ENCODE measurements around the gene HPX. TPM values are rescaled to one million over a fixed set of nuclear protein-coding genes. Genes with fewer than 3 reads are reported as not detected.

Gene HPX
- total RNA-seq, 1 donor from 2014 or later = 6.1 TPM

DNA sequence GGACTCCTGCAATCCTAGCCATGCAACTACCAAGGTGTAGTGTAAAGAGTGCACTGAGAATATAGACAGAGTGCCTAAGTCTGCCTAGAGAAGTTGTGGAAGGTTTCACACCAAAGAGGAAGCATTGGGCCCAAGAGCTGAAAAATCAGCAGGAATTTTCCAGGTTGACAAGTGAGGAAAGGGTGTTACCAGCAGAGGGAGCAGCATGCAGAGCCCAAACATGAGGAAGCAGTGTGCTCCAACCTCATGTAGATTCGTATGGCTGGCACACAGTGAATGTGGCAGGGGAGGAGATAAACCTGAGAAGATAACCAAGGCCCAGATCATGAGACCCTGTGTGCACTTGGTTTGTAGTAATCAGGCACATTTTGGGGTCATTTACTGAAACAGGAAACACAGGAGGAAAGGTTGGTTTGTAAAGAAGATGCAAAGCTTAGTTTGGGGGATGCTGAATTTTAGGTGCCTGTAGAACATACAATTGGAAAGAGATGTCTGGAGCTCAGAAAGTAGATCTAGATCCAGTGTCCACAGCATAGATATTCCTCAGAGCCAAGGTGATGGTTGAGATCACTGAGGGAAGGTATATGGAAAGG lies 1.7 kb downstream of the HPX start:
- no peaks in the 10 kb centered on the region for H3K9me3 Mint-ChIP-seq (ENCODE audit: low read depth)
- no peak overlapping the region for H3K27ac Mint-ChIP-seq
- no peak overlapping the region for H3K4me3 Mint-ChIP-seq (ENCODE audit: low read depth)
- H3K27me3 Mint-ChIP-seq = peaks cover 7% of the 10 kb centered on the region
- H3K36me3 Mint-ChIP-seq (ENCODE audit: insufficient read depth) = no peaks in the 10 kb centered on the region
- TF ChIP-seq, protein P1, sequence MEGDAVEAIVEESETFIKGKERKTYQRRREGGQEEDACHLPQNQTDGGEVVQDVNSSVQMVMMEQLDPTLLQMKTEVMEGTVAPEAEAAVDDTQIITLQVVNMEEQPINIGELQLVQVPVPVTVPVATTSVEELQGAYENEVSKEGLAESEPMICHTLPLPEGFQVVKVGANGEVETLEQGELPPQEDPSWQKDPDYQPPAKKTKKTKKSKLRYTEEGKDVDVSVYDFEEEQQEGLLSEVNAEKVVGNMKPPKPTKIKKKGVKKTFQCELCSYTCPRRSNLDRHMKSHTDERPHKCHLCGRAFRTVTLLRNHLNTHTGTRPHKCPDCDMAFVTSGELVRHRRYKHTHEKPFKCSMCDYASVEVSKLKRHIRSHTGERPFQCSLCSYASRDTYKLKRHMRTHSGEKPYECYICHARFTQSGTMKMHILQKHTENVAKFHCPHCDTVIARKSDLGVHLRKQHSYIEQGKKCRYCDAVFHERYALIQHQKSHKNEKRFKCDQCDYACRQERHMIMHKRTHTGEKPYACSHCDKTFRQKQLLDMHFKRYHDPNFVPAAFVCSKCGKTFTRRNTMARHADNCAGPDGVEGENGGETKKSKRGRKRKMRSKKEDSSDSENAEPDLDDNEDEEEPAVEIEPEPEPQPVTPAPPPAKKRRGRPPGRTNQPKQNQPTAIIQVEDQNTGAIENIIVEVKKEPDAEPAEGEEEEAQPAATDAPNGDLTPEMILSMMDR (IDR thresholded peaks at IDR 0.05; ENCODE audit: unreplicated experiment) = peak; percentile 74
- H3K4me1 Mint-ChIP-seq (ENCODE audit: low read depth) = peaks cover 6% of the 10 kb centered on the region
- peak; percentile 26 for DNase-seq (ENCODE audit: low spot score, unreplicated experiment)

DNA sequence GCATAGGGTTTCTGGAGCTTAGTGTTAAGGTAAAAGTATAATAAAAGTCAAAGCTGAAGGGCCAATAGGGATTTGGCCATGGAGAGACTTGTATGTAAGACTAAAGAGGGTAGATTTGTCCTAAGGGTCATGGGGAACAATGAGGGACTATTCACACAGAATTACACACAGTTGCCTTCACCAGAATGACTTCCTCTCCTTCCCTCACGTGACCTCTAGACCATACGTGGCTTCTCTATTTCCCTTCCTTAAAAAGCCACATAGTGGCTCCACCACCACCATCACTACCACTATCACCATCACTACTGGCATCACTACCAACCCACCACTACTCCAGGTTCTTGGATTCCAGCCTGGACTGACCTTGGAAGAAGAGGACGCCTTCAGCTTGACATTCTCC lies 2.8 kb downstream of the HPX start:
- TF ChIP-seq, protein P1 (IDR thresholded peaks at IDR 0.05; ENCODE audit: unreplicated experiment) = no peak

DNA sequence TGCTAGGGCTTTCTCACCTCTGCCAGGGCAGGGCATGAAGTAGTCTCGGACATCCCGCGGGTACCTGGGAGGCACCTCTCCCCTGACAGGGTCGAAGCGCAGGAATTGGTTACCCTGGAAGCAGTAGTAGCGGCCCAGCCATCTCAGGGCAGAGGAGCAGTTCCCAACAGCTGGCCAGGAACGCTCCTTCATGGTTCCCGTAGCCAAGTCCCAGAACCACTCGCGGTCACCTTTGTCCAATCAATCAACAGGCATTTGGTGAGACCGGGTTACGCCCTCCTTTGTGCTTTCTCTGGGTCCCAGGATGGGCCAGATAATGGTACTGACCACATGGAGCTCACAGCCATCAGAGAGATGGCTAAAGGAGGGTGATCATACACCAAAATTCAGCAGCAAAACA lies 3.4 kb downstream of the HPX start:
- Mint-ChIP-seq H3K4me1 (ENCODE audit: low read depth) (peaks cover 10% of the 10 kb centered on the region), H3K27ac (no peak overlapping the region), H3K4me3 (ENCODE audit: low read depth) (no peak overlapping the region), H3K36me3 (ENCODE audit: insufficient read depth) (no peaks in the 10 kb centered on the region), H3K9me3 (ENCODE audit: low read depth) (no peaks in the 10 kb centered on the region), H3K27me3 (peaks cover 22% of the 10 kb centered on the region)
- TF ChIP-seq, protein P1 (IDR thresholded peaks at IDR 0.05; ENCODE audit: unreplicated experiment) = no peak
- no peak for DNase-seq (ENCODE audit: low spot score, unreplicated experiment)

More for the DNA sequence above, 2.8 kb downstream of the HPX start:
- H3K36me3 Mint-ChIP-seq (ENCODE audit: insufficient read depth) = no peaks in the 10 kb centered on the region
- peaks cover 10% of the 10 kb centered on the region for H3K4me1 Mint-ChIP-seq (ENCODE audit: low read depth)
- H3K4me3 Mint-ChIP-seq (ENCODE audit: low read depth) = no peak overlapping the region
- H3K9me3 Mint-ChIP-seq (ENCODE audit: low read depth) = no peaks in the 10 kb centered on the region
- no peak for DNase-seq (ENCODE audit: low spot score, unreplicated experiment)
- H3K27ac Mint-ChIP-seq = no peak overlapping the region
- H3K27me3 Mint-ChIP-seq = peaks cover 16% of the 10 kb centered on the region

DNA sequence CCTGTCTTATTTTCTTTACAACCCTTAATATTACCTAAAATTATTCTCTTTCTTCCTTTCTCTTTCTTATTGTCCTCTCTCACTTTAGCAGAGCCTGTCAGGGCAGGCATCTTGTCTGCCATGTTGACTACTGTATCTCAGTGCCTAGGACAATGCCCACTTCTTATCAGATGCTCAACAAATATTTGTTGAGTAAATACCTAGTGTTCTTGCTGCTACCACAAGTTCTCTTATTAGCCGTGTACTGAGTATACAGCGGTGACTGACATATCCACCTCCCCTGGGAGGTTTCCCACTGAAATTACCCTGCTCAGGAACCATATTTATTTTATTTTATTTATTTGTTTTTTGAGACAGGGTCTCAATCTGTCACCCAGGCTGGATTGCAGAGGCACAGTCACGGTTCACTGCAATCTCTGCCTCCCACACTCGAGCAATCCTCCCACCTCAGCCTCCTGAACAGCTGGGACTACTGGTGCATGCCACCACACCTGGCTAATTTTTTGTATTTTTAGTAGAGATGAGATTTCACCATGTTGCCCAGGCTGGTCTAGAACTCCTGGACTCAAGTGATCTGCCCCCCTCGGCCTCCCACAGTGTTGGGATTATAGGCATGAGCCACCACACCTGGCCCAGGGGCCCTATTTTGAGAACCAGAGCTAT lies 6.7 kb downstream of the HPX start:
- Mint-ChIP-seq H3K27me3 (peaks cover 45% of the 10 kb centered on the region), H3K36me3 (ENCODE audit: insufficient read depth) (no peaks in the 10 kb centered on the region), H3K4me3 (ENCODE audit: low read depth) (no peak overlapping the region), H3K27ac (peak overlapping the region; percentile 56), H3K9me3 (ENCODE audit: low read depth) (no peaks in the 10 kb centered on the region), H3K4me1 (ENCODE audit: low read depth) (peaks cover 5% of the 10 kb centered on the region)
- DNase-seq (ENCODE audit: low spot score, unreplicated experiment) = no peak
- TF ChIP-seq, protein P1 (IDR thresholded peaks at IDR 0.05; ENCODE audit: unreplicated experiment) = no peak

DNA sequence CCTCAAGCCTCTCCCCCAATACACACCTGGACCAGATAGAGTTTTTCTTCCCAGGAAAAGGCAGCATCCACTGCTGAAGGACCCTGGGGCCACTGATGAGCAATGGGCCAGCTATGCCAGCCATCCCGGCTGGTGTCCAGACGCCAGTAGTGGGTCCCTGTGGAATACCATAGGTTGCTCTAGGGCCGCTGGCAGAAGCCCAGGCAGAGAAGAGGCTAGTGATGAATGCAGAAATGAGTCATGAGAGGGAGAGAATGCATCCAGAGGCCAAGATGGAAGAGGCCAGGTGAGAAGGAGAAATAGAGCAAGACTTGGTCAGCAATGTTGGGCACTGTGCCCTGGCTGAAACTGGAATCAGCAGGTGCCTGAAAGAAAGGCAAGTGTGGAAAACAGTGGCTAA lies 8.9 kb downstream of the HPX start:
- no peaks in the 10 kb centered on the region for H3K36me3 Mint-ChIP-seq (ENCODE audit: insufficient read depth)
- H3K4me3 Mint-ChIP-seq (ENCODE audit: low read depth) = no peak overlapping the region
- H3K9me3 Mint-ChIP-seq (ENCODE audit: low read depth) = no peaks in the 10 kb centered on the region

More for the DNA sequence above, 8.9 kb downstream of the HPX start:
- Mint-ChIP-seq H3K27ac (no peak overlapping the region), H3K27me3 (peaks cover 58% of the 10 kb centered on the region), H3K4me1 (ENCODE audit: low read depth) (peaks cover 5% of the 10 kb centered on the region)
- no peak for DNase-seq (ENCODE audit: low spot score, unreplicated experiment)
- TF ChIP-seq, protein P1 (IDR thresholded peaks at IDR 0.05; ENCODE audit: unreplicated experiment) = no peak
